Thymus (tissue), 14 donors: Measurements from ENCODE around the gene ZCCHC4. TPM values are rescaled to one million over a fixed set of nuclear protein-coding genes. Genes with fewer than 3 reads are reported as not detected.
A peak's percentile ranks its signal among the peaks of the same experiment; 100 is the strongest.

Experiments used
- DNase-seq, 9 donors: peaks; one replicate each; pipeline ENCODE4 v3.0.0-alpha.2; 2013; ENCODE audit warnings: low spot score in 9 of 9, low read depth in 6 of 9, missing footprints in 1 of 9
- H3K27ac ChIP-seq, 2 donors: one replicate each; pipeline ENCODE4 v1.5.1; 2013; ENCODE audit warnings: control low read depth in 1 of 2, low read depth in 1 of 2, low read length in 1 of 2, mild to moderate bottlenecking in 1 of 2, moderate library complexity in 1 of 2
- H3K27me3 ChIP-seq, 2 donors: one replicate each; pipeline ENCODE4 v1.5.1; 2013; ENCODE audit warnings: low read length in 1 of 2; ENCODE audit not compliant: control insufficient read depth in 2 of 2, insufficient read depth in 1 of 2
- H3K36me3 ChIP-seq, 2 donors: one replicate each; pipeline ENCODE4 v1.5.1; 2013; ENCODE audit warnings: low read length in 1 of 2, mild to moderate bottlenecking in 1 of 2, moderate library complexity in 1 of 2; ENCODE audit not compliant: control insufficient read depth in 2 of 2, insufficient read depth in 2 of 2
- H3K4me1 ChIP-seq, 2 donors: one replicate each; pipeline ENCODE4 v1.5.1; 2013; ENCODE audit warnings: low read length in 2 of 2; ENCODE audit not compliant: control insufficient read depth in 2 of 2, insufficient read depth in 2 of 2
- H3K4me3 ChIP-seq, 2 donors: one replicate each; pipeline ENCODE4 v1.5.1; 2013; ENCODE audit warnings: low read length in 2 of 2, control low read depth in 1 of 2, mild to moderate bottlenecking in 1 of 2
- H3K9me3 ChIP-seq, 2 donors: one replicate each; pipeline ENCODE4 v1.5.1; 2013; ENCODE audit warnings: low read length in 1 of 2, mild to moderate bottlenecking in 1 of 2; ENCODE audit not compliant: control insufficient read depth in 2 of 2, insufficient read depth in 1 of 2
- WGBS: extraction: QIAGEN DNeasy Blood & Tissue Kit; methylation state at CpG from one replicate; pipeline ENCODE4 v1.1.7; 2013; 5-methylcytosine and 5-hydroxymethylcytosine counted together
- long read RNA-seq, 10 donors: transcript quantifications; one replicate each; lab custom pipeline, GENCODE V29; 2026
- polyA plus RNA-seq: library from polyadenylated mRNA; stranded (reverse); fragments of 200-250 nt; gene quantifications from one replicate; pipeline ENCODE4 v1.2.3, GENCODE V29; 2013
- total RNA-seq: library from RNA; stranded (reverse); fragments of 120-200 nt; gene quantifications from one replicate; pipeline ENCODE4 v1.2.4, GENCODE V29; 2013
- donor health status: healthy.

The ZCCHC4 gene
- total RNA-seq, result 9.2 TPM
- 7.6 TPM for polyA plus RNA-seq
- long read RNA-seq, donor 1, result 0 reads
- long read RNA-seq, donor 2, result 0 reads
- long read RNA-seq, donor 3, result 0 reads
- long read RNA-seq, donor 4, partial matches to known transcripts, result 0 of 2 reads
- long read RNA-seq, donor 4, other reads (novel, unspliced or antisense), result 0 of 2 reads
- long read RNA-seq, donor 5, partial matches to known transcripts, result 0 of 2 reads
- long read RNA-seq, donor 5, other reads (novel, unspliced or antisense), result 0 of 2 reads
- long read RNA-seq, donor 6, result 0 reads
- long read RNA-seq, donor 7, partial matches to known transcripts, result 0 of 3 reads
- long read RNA-seq, donor 7, other reads (novel, unspliced or antisense), result 0 of 3 reads
- long read RNA-seq, donor 8, partial matches to known transcripts, result 0 of 1 reads
- long read RNA-seq, donor 8, other reads (novel, unspliced or antisense), result 0 of 1 reads
- long read RNA-seq, donor 9, partial matches to known transcripts, result 0 of 1 reads
- long read RNA-seq, donor 9, other reads (novel, unspliced or antisense), result 0 of 1 reads
- long read RNA-seq, donor 10, partial matches to known transcripts, result 0 of 1 reads
- long read RNA-seq, donor 10, other reads (novel, unspliced or antisense), result 0 of 1 reads

- no peaks in the 10 kb centered on the region for H3K27me3 ChIP-seq
- peak within 1 kb of the TSS; percentile 68 to 79 for H3K4me3 ChIP-seq
- H3K9me3 ChIP-seq, result no peaks in the 10 kb centered on the region
- peaks cover 6 to 15% of the 10 kb centered on the region in 2 donors for H3K4me1 ChIP-seq
- H3K36me3 ChIP-seq, result peaks cover 0 to 5% of the 10 kb centered on the region in 2 donors
- under 1% methylated on average over 40 of the region's 40 CpGs for WGBS
- H3K27ac ChIP-seq, result peak within 1 kb of the TSS; percentile 77 to 78
- DNase-seq, result peak; percentile 83 to 96 (median 90)
These were observed at the start of gene ZCCHC4 for GRCh38 chr4:25312496-25313200. ZCCHC4 (plus strand) TSS chr4:25312774; CDS start chr4:25312810, 36 bp downstream.

- Histone ChIP-seq H3K9me3 (no peaks in the 10 kb centered on the region), H3K36me3 (peaks cover 12 to 30% of the 10 kb centered on the region in 2 donors), H3K27ac (no peak overlapping the region), H3K4me1 (no peaks in the 10 kb centered on the region), H3K27me3 (no peaks in the 10 kb centered on the region), H3K4me3 (no peak overlapping the region)
- DNase-seq, result no peak
- WGBS, result over 99% methylated on average over 3 of the region's 3 CpGs
These were observed 40.7 kb upstream of the ZCCHC4 start for GRCh38 chr4:25271866-25272265.

GRCh38 chr4:25280210-25280609 lies 32.4 kb upstream of the ZCCHC4 start:
- H3K4me1 ChIP-seq, result no peaks in the 10 kb centered on the region
- H3K27ac ChIP-seq, result no peak overlapping the region
- H3K9me3 ChIP-seq, result no peaks in the 10 kb centered on the region
- DNase-seq, result no peak
- no peak overlapping the region for H3K4me3 ChIP-seq
- H3K36me3 ChIP-seq, result peaks cover 8 to 16% of the 10 kb centered on the region in 2 donors
- WGBS, result over 99% methylated on average over 4 of the region's 4 CpGs
- no peaks in the 10 kb centered on the region for H3K27me3 ChIP-seq

GRCh38 chr4:25283948-25284347 lies 28.6 kb upstream of the ZCCHC4 start:
- no peaks in the 10 kb centered on the region for H3K9me3 ChIP-seq
- no peak for DNase-seq
- WGBS, result 98% methylated on average over 3 of the region's 3 CpGs
- no peaks in the 10 kb centered on the region for H3K4me1 ChIP-seq
- H3K27ac ChIP-seq, result no peak overlapping the region
- H3K4me3 ChIP-seq, result no peak overlapping the region
- H3K36me3 ChIP-seq, result peaks cover 8 to 10% of the 10 kb centered on the region in 2 donors
- no peaks in the 10 kb centered on the region for H3K27me3 ChIP-seq

GRCh38 chr4:25284466-25284865 lies 28.1 kb upstream of the ZCCHC4 start:
- Histone ChIP-seq H3K9me3 (no peaks in the 10 kb centered on the region), H3K36me3 (peaks cover 8 to 10% of the 10 kb centered on the region in 2 donors), H3K27ac (no peak overlapping the region), H3K4me3 (no peak overlapping the region), H3K4me1 (no peaks in the 10 kb centered on the region), H3K27me3 (no peaks in the 10 kb centered on the region)
- DNase-seq, result no peak
- WGBS, result 91% methylated on average over 3 of the region's 3 CpGs

- no peak for DNase-seq
- H3K36me3 ChIP-seq, result no peaks in the 10 kb centered on the region
- no peak overlapping the region for H3K4me3 ChIP-seq
- H3K27me3 ChIP-seq, result no peaks in the 10 kb centered on the region
- 98% methylated on average over 11 of the region's 11 CpGs for WGBS
- no peaks in the 10 kb centered on the region for H3K9me3 ChIP-seq
- no peak overlapping the region for H3K27ac ChIP-seq
- no peaks in the 10 kb centered on the region for H3K4me1 ChIP-seq
These were observed 22.0 kb upstream of the ZCCHC4 start for GRCh38 chr4:25290490-25291067.

GRCh38 chr4:25291158-25291733 lies 21.3 kb upstream of the ZCCHC4 start:
- DNase-seq, result no peak
- H3K9me3 ChIP-seq, result no peaks in the 10 kb centered on the region
- no peaks in the 10 kb centered on the region for H3K36me3 ChIP-seq
- H3K27me3 ChIP-seq, result no peaks in the 10 kb centered on the region
- 80% methylated on average over 12 of the region's 12 CpGs for WGBS
- no peaks in the 10 kb centered on the region for H3K4me1 ChIP-seq
- no peak overlapping the region for H3K4me3 ChIP-seq
- H3K27ac ChIP-seq, result no peak overlapping the region

GRCh38 chr4:25297528-25298242 lies 14.9 kb upstream of the ZCCHC4 start:
- Histone ChIP-seq H3K27me3 (no peaks in the 10 kb centered on the region), H3K9me3 (no peaks in the 10 kb centered on the region), H3K4me3 (no peak overlapping the region), H3K36me3 (no peaks in the 10 kb centered on the region), H3K27ac (no peak overlapping the region), H3K4me1 (no peaks in the 10 kb centered on the region)
- 90% methylated on average over 5 of the region's 5 CpGs for WGBS
- no peak for DNase-seq
